ENCODE data around the gene RNH1. TPM values are rescaled to one million over a fixed set of nuclear protein-coding genes. Genes with fewer than 3 reads are reported as not detected.

The RNH1 gene
- total and polyA plus RNA-seq, 2 experiments from 2014 or later: 623 to 751 TPM

DNA sequence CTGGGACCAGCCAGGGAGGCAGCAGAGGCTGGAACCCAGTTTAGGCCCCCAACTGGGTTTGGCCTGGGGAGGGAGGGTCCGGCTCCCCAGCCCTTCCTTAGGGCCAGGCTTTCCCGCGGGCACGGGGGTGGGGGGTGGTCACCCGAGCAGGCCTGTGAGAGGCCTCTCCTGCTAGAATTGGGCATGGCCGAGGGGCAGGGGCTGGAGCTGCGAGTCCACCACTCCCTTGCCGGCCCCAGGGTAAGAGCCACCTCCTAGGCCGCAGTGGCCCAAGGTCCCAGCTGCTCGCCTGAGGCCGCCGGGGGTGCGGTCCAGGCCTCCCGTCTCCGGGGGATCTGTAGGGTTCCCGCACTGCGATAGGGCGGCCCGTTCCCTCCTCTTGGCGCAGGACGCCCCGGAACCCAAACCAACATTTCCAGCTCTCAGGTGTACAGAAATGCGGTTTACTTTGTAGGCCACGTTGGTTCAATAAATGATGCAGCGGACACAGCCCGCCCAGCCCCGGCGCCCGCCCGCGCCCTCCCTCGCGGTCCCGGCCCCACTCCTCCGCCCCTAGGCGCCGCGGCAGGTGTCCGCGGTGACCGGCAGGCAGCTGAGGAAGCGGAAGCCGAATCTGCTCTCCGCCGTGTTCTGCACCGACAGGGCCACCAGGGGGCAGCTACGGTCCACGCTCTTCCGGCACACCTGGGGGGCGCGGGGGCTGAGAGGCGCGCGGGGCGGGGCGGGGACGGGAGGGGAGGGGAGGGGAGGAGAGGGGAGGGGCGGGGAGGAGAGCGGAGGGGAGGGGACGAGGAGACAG, 47.6 kb upstream of the RNH1 start:
- TF ChIP-seq EZH2phosphoT487 (IDR thresholded peaks at IDR 0.05; ENCODE audit: insufficient read depth, low read depth) (no peak), EZH2 (IDR thresholded peaks at IDR 0.05; ENCODE audit: insufficient read depth, poor library complexity, severe bottlenecking) (no peak)
- Histone ChIP-seq H4K20me1 (ENCODE audit: insufficient read depth) (no peaks in the 10 kb centered on the region), H3K27ac (no peak overlapping the region), H3K4me2 (ENCODE audit: unreplicated experiment) (no peak overlapping the region), H3K4me1 (ENCODE audit: insufficient read depth) (no peaks in the 10 kb centered on the region), H3K9ac (no peak overlapping the region), H3K9me2 (ENCODE audit: insufficient read depth) (no peaks in the 10 kb centered on the region), H3K27me3 (replicated peaks; ENCODE audit: insufficient read depth) (peaks cover 12% of the 10 kb centered on the region), H2AFZ (no peak overlapping the region), H3F3A (ENCODE audit: insufficient read depth) (no peaks in the 10 kb centered on the region), H3K9me3 (ENCODE audit: low read depth) (no peaks in the 10 kb centered on the region), H3K79me2 (ENCODE audit: insufficient read depth) (no peaks in the 10 kb centered on the region), H3K4me3 (no peak overlapping the region), H3K36me3 (ENCODE audit: low read depth) (no peaks in the 10 kb centered on the region)
- in situ Hi-C loops (cut with MboI): no loop called here
- WGBS, 2 experiments (ENCODE audit: low coverage in 1 of 2, low lambda C conversion rate in 2 of 2, missing lambda C conversion rate in 2 of 2): 4 to 11% methylated on average over 31 to 59 of the region's 60 CpGs
- peak; percentile 63 for DNase-seq

DNA sequence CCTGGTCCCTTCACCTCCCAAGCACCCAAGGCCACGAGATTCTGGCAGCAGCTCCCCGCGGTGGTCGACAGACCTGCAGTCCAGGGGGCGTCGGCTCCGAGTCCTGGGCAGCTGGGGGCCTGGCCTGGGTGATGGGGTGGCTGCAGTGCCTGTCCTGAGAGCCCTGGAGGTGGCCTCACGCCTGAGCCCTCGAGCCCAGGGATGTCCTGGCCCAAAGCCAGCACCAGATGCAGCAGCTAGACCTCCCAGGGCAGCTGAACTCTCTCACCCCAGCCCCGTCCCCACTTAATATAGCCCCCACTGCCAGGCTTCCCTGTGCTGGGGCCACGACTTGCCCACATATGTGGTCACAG, 46.9 kb upstream of the RNH1 start:
- Histone ChIP-seq H2AFZ (no peak overlapping the region), H3K79me2 (ENCODE audit: insufficient read depth) (no peaks in the 10 kb centered on the region), H3K4me3 (no peak overlapping the region), H3K27ac (no peak overlapping the region), H3K4me1 (ENCODE audit: insufficient read depth) (no peaks in the 10 kb centered on the region), H3F3A (ENCODE audit: insufficient read depth) (no peaks in the 10 kb centered on the region), H3K4me2 (ENCODE audit: unreplicated experiment) (no peak overlapping the region), H3K9ac (no peak overlapping the region), H3K27me3 (replicated peaks; ENCODE audit: insufficient read depth) (peaks cover 12% of the 10 kb centered on the region), H4K20me1 (ENCODE audit: insufficient read depth) (no peaks in the 10 kb centered on the region), H3K9me3 (ENCODE audit: low read depth) (no peaks in the 10 kb centered on the region), H3K36me3 (ENCODE audit: low read depth) (no peaks in the 10 kb centered on the region), H3K9me2 (ENCODE audit: insufficient read depth) (no peaks in the 10 kb centered on the region)
- in situ Hi-C loops (cut with MboI): no loop called here
- TF ChIP-seq EZH2 (IDR thresholded peaks at IDR 0.05; ENCODE audit: insufficient read depth, poor library complexity, severe bottlenecking) (no peak), EZH2phosphoT487 (IDR thresholded peaks at IDR 0.05; ENCODE audit: insufficient read depth, low read depth) (no peak)
- no peak for DNase-seq
- 36 to 38% methylated on average over 10 of the region's 11 CpGs for WGBS, 2 experiments (ENCODE audit: low coverage in 1 of 2, low lambda C conversion rate in 2 of 2, missing lambda C conversion rate in 2 of 2)

GRCh38 chr11:553083-553987, 46.3 kb upstream of the RNH1 start:
- DNase-seq: no peak
- Histone ChIP-seq H3K27ac (no peak overlapping the region), H3K27me3 (replicated peaks; ENCODE audit: insufficient read depth) (peaks cover 12% of the 10 kb centered on the region), H3F3A (ENCODE audit: insufficient read depth) (no peaks in the 10 kb centered on the region), H3K4me2 (ENCODE audit: unreplicated experiment) (no peak overlapping the region), H3K9me2 (ENCODE audit: insufficient read depth) (no peaks in the 10 kb centered on the region), H3K9ac (no peak overlapping the region), H3K36me3 (ENCODE audit: low read depth) (no peaks in the 10 kb centered on the region), H4K20me1 (ENCODE audit: insufficient read depth) (no peaks in the 10 kb centered on the region), H3K79me2 (ENCODE audit: insufficient read depth) (no peaks in the 10 kb centered on the region), H3K9me3 (ENCODE audit: low read depth) (no peaks in the 10 kb centered on the region), H2AFZ (no peak overlapping the region), H3K4me3 (no peak overlapping the region), H3K4me1 (ENCODE audit: insufficient read depth) (no peaks in the 10 kb centered on the region)
- WGBS, 2 experiments (ENCODE audit: low coverage in 1 of 2, low lambda C conversion rate in 2 of 2, missing lambda C conversion rate in 2 of 2): 64 to 68% methylated on average over 22 to 26 of the region's 27 CpGs
- TF ChIP-seq EZH2phosphoT487 (IDR thresholded peaks at IDR 0.05; ENCODE audit: insufficient read depth, low read depth) (no peak), EZH2 (IDR thresholded peaks at IDR 0.05; ENCODE audit: insufficient read depth, poor library complexity, severe bottlenecking) (no peak)
- in situ Hi-C loops (cut with MboI): no loop called here

DNA sequence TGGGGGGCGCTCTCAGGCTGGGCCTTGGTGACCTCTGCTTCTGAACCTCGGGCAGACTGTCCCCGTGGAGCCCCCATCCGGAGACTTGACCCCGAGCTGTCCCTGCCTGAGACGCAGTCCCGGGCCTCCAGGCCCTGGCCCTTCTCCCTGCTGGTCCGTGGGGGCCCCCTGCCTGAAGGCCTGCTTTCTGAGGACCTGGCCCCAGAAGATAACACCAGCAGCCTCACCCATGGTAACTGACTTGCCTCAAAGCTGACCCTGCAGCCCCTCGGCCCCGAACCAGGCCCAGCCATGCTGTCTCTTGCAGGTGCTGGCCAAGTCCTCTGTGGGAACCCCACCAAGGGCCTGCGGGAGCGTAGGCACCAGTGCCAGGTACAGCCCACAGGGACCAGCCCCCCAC, 44.6 kb upstream of the RNH1 start:
- Histone ChIP-seq H3K4me1 (ENCODE audit: insufficient read depth) (no peaks in the 10 kb centered on the region), H3F3A (ENCODE audit: insufficient read depth) (no peaks in the 10 kb centered on the region), H4K20me1 (ENCODE audit: insufficient read depth) (no peaks in the 10 kb centered on the region), H3K79me2 (ENCODE audit: insufficient read depth) (no peaks in the 10 kb centered on the region), H2AFZ (no peak overlapping the region), H3K4me3 (no peak overlapping the region), H3K27me3 (replicated peaks; ENCODE audit: insufficient read depth) (peaks cover 5% of the 10 kb centered on the region), H3K4me2 (ENCODE audit: unreplicated experiment) (no peak overlapping the region), H3K9me3 (ENCODE audit: low read depth) (no peaks in the 10 kb centered on the region), H3K36me3 (ENCODE audit: low read depth) (no peaks in the 10 kb centered on the region), H3K9ac (no peak overlapping the region), H3K9me2 (ENCODE audit: insufficient read depth) (no peaks in the 10 kb centered on the region), H3K27ac (no peak overlapping the region)
- DNase-seq: no peak
- in situ Hi-C loops (cut with MboI): no loop called here
- TF ChIP-seq EZH2phosphoT487 (IDR thresholded peaks at IDR 0.05; ENCODE audit: insufficient read depth, low read depth): no peak
- TF ChIP-seq EZH2 (IDR thresholded peaks at IDR 0.05; ENCODE audit: insufficient read depth, poor library complexity, severe bottlenecking): no peak
- WGBS, 2 experiments (ENCODE audit: low coverage in 1 of 2, low lambda C conversion rate in 2 of 2, missing lambda C conversion rate in 2 of 2): 81 to 87% methylated on average over 10 to 11 of the region's 12 CpGs
